NCI-H2081 treated with DMSO at 0.1 percent for 48 hours (cell line): ENCODE results near the gene ZDHHC8.

ENCODE experiments used
- DNase-seq: peaks from one replicate; lab custom pipeline; 2025; lab: John Stamatoyannopoulos, UW

Gene ZDHHC8

GRCh38 chr22:20128902-20129746, 2.5 kb upstream of the ZDHHC8 start:
- no peak for DNase-seq

DNA sequence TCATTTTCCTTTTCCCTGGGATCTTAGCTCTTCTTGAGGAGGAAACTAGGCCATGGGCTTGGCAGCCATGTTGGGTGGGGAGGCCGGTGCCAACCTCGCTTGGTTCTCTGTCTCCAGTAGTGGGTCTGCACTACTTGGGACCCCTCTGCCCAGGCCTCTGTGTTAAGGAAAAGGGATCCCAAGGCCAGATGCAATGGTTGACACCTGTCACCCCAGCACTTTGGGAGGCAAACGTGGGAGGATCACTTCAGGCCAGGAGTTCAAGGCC, 1.9 kb upstream of the ZDHHC8 start:
- DNase-seq, result no peak

DNA sequence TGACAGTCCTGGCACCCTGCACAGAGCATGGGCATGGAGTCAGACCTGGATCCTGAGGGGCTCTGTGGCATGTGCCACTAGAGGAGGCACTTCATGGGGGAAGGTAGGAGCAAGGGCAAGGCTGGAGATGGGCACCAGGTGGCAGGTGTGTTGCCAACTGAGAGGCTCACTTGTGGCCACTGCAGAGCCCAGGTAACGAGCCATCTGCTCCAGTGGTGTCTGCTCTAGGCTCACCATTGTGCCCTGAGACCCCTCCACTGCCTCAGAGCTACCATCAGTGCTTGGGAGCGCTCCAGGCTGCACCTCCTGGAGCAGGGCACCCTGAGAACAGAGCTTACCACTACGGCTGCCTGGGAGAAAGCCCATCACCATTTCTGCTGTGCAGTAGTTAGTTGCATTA, 1.3 kb upstream of the ZDHHC8 start:
- DNase-seq, result no peak

DNA sequence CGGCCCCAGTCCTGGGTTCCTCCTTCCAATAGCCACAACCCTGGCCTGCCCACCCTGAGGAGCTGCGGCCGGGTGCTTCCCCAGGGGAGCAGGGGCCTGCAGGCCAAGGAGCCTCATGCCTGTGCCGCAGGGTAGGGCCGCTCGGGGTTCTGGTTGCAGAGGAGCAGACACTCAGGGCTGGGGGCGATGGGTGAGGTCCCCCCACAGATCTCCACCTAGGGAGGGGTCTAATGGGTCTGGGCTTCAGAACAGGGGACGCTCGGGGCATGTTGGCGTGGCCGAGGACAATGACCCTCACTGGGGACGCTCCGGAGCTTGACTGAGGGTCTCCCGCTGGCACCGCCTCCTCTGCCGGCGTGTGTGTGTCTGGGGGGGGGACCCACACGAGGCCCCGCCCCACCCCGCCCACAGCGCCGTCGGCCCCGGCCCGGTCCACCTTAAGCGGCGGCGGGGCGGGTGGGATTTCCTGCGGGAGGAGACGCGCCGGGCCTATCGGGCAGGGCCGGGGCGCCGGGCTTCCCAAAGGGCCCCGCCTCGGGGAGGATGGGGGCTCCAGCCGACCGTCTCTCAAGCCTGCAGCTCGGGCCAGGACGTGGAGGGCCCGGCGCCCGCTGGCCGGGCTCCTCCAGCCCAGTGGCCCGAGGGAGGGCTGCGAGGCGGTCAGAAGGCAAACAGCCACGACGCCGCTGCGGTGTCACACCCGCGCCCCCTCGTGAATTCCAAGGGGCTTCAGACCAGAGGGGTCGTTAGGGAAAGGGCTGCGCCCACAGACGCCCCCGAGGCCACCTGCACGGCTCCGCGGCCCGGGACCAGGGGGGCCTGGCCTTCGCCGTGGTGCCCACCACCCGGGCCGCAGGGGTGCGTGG, 640 bp upstream of the ZDHHC8 start:
- DNase-seq, result no peak

DNA sequence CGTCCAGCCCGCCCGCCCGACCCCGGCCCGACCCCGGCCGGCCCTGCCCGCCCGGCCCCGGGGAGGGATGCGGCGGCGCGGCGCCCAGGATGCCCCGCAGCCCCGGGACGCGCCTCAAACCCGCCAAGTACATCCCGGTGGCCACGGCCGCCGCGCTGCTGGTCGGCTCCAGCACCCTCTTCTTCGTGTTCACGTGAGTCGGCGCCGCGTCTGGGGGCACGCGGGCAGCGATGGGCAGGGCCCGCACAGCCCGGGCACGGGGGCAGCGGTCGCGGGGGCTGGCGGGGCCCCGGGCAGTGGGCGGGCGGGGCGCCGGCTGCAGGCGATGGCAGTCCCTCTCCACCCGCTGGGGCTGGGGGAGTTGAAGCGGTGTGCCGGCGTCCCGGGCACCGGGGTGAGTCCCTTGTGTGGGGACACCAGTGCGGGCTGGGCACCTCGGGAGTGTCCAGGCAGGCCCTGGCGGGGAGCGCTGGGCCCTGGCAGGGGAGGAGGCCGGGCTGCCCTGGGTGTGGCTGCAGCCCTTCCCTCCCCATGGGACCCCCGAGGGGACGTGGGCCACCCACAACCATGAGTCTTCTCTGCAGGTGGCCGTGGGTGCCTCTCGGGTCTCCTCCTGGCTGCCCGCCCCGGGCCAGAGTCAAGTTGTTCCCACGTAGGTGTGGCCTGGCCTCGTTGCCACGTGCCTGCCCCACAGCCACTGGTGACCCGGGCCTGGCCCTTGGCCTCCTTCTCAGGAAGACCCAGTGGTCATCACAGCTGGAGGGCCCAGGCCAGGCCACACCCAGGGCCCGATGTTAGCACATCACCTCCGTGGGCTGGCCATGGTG, 468 bp downstream of the ZDHHC8 start:
- no peak for DNase-seq

GRCh38 chr22:20132686-20133246, 1.2 kb downstream of the ZDHHC8 start:
- DNase-seq, result no peak

- no peak for DNase-seq
Measured at GRCh38 chr22:20133930-20134549, 2.4 kb downstream of the ZDHHC8 start.

DNA sequence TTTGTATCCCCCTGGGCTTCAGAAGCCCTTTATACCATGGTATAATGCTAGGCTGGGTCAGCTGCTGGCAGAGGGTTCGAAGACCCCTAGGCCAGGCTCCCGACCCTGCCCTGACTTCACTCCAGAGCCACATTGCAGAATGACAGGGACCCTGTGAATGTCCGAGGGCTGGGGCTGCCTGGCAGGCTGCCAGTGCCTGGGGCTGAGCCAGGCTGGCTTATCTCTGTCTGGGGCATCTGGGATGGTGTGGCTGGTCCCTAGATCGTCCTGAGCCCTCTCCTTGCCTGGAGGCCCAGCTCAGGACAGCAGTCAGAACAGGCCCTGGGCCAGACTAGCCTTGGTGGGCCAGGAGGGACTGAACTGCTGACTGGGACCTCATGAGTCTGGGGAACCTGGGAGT, 3.7 kb downstream of the ZDHHC8 start:
- DNase-seq, result no peak

DNA sequence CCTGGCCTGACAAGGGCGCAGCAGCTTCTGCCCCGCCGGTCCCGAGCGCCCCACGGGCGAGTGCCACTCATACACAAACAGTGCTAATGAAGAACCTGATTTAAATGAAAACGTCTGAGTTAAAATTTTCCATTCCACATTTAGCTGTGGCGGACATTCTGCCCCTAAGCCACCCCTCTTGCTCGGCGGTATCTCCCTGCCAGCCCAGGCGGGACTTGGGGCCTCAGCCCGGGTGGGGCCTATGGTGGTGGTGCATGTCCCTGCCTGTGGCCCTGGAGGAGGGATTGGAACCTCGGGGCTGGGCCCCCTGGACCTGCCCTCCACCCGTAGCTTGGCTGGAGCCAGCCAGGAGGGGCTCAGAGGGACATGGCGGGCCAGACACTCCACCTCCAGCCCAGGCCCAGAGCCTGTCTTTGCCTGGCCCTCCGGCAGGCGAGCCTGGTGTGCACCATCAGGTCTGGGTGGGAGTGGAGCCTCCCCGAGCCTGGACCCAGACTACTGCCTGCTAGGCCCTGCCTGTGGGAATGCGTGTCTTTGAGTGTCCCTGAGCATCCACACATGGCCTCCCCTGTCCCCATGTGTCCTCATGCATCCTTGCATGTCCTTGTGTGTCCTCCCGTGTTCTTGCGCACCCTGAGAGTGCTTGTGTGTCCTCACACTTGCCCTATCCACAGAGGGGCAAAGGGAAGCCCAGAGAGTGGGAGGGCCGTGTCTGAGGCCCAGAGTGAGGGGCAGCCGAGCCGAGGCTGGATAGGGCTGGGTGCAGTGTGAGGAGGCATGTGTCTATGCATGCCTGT, 4.4 kb downstream of the ZDHHC8 start:
- no peak for DNase-seq

GRCh38 chr22:20136603-20136873, 4.9 kb downstream of the ZDHHC8 start:
- no peak for DNase-seq

- DNase-seq, result no peak
Measured at GRCh38 chr22:20137113-20137512, 5.5 kb downstream of the ZDHHC8 start.

GRCh38 chr22:20137671-20138416, 6.2 kb downstream of the ZDHHC8 start:
- DNase-seq, result no peak

DNA sequence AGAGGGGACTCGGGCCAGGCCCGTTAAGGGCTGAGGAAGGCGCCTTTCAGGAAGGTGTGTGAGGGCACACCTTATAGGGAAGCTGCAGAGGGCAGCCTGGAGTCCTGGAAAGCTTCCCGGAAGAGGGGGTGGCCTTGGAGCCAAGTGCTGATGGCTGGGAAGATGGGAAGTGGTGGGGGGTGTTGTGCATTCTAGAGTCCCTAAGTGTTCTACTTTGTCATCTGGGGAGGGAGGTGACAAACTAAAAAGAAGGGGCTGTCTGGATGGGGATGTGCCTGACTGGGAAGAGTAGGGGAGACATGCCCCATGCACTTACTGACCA, 6.8 kb downstream of the ZDHHC8 start:
- no peak for DNase-seq

DNA sequence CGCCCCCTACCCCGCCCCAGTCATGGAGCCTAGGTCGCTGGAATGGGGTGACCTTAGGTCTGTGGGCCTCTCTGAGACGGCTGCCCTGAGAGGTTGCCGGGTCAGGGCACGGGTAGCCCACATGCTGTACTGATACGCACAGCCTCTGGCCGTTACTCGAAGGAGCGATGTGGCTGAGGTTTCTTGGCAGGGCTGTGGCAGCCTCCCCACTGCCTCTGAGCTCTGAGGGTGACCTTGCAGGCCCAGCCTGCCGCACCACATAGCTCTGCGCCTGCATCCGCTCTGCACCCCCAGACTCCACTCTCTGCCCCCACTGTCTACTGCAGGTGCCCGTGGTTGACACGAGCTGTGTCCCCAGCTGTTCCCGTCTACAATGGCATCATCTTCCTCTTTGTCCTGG, 7.3 kb downstream of the ZDHHC8 start:
- no peak for DNase-seq

GRCh38 chr22:20139391-20140106, 7.9 kb downstream of the ZDHHC8 start:
- DNase-seq, result no peak

DNA sequence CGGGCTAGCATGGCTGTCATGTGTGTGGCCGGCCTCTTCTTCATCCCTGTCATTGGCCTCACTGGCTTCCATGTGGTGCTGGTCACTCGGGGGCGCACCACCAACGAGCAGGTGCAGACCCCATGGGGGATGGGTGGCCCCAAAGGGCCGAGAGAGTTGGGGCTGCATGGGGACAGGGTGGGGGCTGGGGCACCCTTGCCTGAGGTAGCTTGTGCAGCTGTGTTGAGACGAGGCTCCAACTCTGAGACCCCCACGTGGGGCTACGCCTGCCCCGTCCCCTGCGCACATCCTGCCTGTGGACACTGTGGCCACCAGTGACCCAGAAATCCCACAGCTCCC, 8.5 kb downstream of the ZDHHC8 start:
- no peak for DNase-seq

DNA sequence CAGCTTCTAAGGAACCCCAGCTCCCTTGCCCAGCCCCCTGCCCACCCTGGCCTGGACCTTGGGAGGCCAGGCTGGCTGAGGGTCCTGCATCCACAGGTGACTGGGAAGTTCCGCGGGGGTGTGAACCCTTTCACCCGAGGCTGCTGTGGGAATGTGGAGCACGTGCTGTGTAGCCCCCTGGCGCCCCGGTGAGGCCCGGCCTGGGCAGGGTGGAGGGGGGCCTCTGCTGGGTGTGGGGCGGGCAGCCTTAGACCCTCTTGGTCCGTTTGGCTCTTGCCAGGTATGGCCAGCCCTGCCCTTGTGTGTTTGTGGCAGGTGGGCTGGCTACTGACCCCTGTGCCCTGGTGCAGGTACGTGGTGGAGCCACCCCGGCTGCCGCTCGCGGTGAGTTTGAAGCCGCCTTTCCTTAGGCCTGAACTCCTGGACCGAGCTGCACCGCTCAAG, 8.9 kb downstream of the ZDHHC8 start:
- no peak for DNase-seq

- DNase-seq, result no peak
Measured at GRCh38 chr22:20141186-20142077, 9.8 kb downstream of the ZDHHC8 start.
